Measurements from ENCODE around the gene ADSS1.

The ADSS1 gene

DNA sequence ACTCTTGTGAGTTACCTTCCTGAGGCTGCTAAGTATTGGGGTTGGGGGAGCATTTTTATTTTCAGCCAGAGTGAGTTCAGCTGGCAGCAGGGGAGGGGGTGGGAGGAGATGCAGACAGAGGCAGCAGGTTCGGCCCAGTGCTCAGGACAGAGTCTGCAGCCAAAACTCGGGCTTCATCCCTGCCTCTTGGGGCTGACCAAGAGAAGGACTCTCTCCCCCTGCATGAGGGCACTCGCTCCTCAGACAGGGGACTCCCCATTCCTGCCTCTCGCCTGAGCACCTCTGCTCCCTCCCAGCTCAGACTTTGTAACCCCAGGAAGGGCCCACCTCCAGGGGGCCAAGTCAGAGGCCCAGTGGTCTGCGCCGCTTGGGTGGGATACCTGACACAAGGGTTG lies 72.7 kb downstream of the ADSS1 start:
- DNase-seq (ENCODE audit: low spot score): no peak

Measured in cerebellar cortex (tissue), 1 donor.